Adrenal gland (tissue), 12 donors: ENCODE data around the gene TIMP3. TPM values are rescaled to one million over a fixed set of nuclear protein-coding genes. Genes with fewer than 3 reads are reported as not detected.

Source experiments
- DNase-seq, 7 donors: peaks; one replicate each; pipeline ENCODE4 v3.0.0-alpha.2; 2019 to 2020
- H3K27ac ChIP-seq, 5 donors: fragments of 200-600 bp; sonication (generic) in 4 of 5; 1 replicate in 3 of 5; 2 replicates in 2 of 5; pipeline versions ENCODE4 v1.5.1 to v1.8.0; 2016 to 2020; ENCODE audit warnings: mild to moderate bottlenecking in 1 of 5
- H3K27me3 ChIP-seq: fragments of 200-600 bp; 2 replicates; pipeline ENCODE4 v1.8.0; 2021
- H3K36me3 ChIP-seq, 2 donors: fragments of 200-600 bp; replicated peaks in 1 of 2; 1 replicate in 1 of 2; 2 replicates in 1 of 2; pipeline versions ENCODE4 v1.5.1 to v1.8.0; 2018 to 2022
- H3K4me1 ChIP-seq, 2 donors: fragments of 200-600 bp; replicated peaks in 1 of 2; 1 replicate in 1 of 2; 2 replicates in 1 of 2; pipeline versions ENCODE4 v1.5.1 to v1.8.0; 2018 to 2021
- H3K4me3 ChIP-seq, 4 donors: fragments of 200-600 bp; sonication (generic) in 3 of 4; one replicate each; pipeline ENCODE4 v1.5.1; 2016 to 2018
- H3K9me3 ChIP-seq, 3 donors: fragments of 200-600 bp; sonication (generic) in 1 of 3; replicated peaks in 1 of 3; 1 replicate in 2 of 3; 2 replicates in 1 of 3; pipeline versions ENCODE4 v1.5.1 to v1.8.0; 2016 to 2021
- CTCF ChIP-seq, 6 experiments: fragments of 450-650 bp in 4 of 6; fragments of 200-600 bp in 2 of 6; sonication (generic) in 1 of 6; IDR thresholded peaks; 1 replicate in 5 of 6; 2 replicates in 1 of 6; pipeline versions ENCODE4 v1.5.1 to v1.8.0; 2016 to 2021; ENCODE audit warnings: antibody characterized with exemption in 6 of 6, mild to moderate bottlenecking in 2 of 6, moderate library complexity in 1 of 6
- POLR2A ChIP-seq, 2 donors: fragments of 450-650 bp; IDR thresholded peaks; one replicate each; pipeline ENCODE4 v1.6.1; 2017; ENCODE audit warnings: antibody characterized with exemption in 2 of 2, mild to moderate bottlenecking in 2 of 2, moderate library complexity in 1 of 2
- WGBS, 4 donors: extraction: QIAGEN DNeasy Blood & Tissue Kit in 2 of 4; methylation state at CpG; one replicate each; pipeline versions ENCODE4 v1.1.5 to v1.1.7; 2013 to 2017; 5-methylcytosine and 5-hydroxymethylcytosine counted together
- intact Hi-C, 2 donors: fragments of 100-400 bp; cut with DNase I; formaldehyde crosslinking; loops; one replicate each; pipeline versions ENCODE4 v1.14.1 to v1.15.0; 2022 to 2023
- polyA plus RNA-seq, 3 donors: library from polyadenylated mRNA; stranded (reverse); fragments of 200-250 nt in 2 of 3; fragments of 350-450 nt in 1 of 3; fragmentation: Illumina TruSeq in 1 of 3; extraction: RNeasy Lipid Tissue Mini Kit (QIAGEN cat#74804) in 1 of 3; gene quantifications; one replicate each; pipeline ENCODE4 v1.2.3, GENCODE V29; 2013 to 2014
- total RNA-seq, 9 donors: library from RNA; depleted of rRNA in 4 of 9; stranded (reverse); fragments of >200 nt in 4 of 9; fragments of 120-200 nt in 1 of 9; fragmentation: NEBNext Ultra II Directional in 1 of 9; extraction: Animal tissue kit (Norgen Biotek cat#: 25700) in 1 of 9; gene quantifications; one replicate each; pipeline versions ENCODE4 v1.1.0 to v1.2.4, GENCODE V29; 2013 to 2023
- donor health status: healthy with polysubstance abuse.
- donor health status: Bipolar disorder and iron deficiency.
- donor health status: DM: yes; HTN: yes; CAD: no.
- donor health status: DM: no; HTN: no; CAD: no.
- donor health status: DM: no; HTN: no; CAD: no.
- donor health status: DM: yes; HTN: yes; CAD: no.

The TIMP3 gene
- total and polyA plus RNA-seq, 12 donors = 78.0 to 677 (median 334) TPM

GRCh38 chr22:32827049-32827602, 25.6 kb downstream of the TIMP3 start:
- Histone ChIP-seq H3K9me3 (no peaks in the 10 kb centered on the region), H3K36me3 (no peaks in the 10 kb centered on the region), H3K4me1 (peaks cover 18 to 79% of the 10 kb centered on the region in 2 donors), H3K27me3 (no peaks in the 10 kb centered on the region), H3K27ac (peak overlapping the region in 2 of 5 donors; percentile 62 to 78), H3K4me3 (no peak overlapping the region)
- 66 to 73% (median 70%) methylated on average over 7 of the region's 7 CpGs for WGBS, 4 donors
- intact Hi-C loops = no loop called here
- TF ChIP-seq POLR2A (IDR thresholded peaks at IDR 0.05) (no peak), CTCF (IDR thresholded peaks at IDR 0.05) (no peak)
- DNase-seq = no peak

- peaks cover 21 to 87% of the 10 kb centered on the region in 2 donors for H3K4me1 ChIP-seq
These were observed 26.6 kb downstream of the TIMP3 start for GRCh38 chr22:32828150-32828549.

DNA sequence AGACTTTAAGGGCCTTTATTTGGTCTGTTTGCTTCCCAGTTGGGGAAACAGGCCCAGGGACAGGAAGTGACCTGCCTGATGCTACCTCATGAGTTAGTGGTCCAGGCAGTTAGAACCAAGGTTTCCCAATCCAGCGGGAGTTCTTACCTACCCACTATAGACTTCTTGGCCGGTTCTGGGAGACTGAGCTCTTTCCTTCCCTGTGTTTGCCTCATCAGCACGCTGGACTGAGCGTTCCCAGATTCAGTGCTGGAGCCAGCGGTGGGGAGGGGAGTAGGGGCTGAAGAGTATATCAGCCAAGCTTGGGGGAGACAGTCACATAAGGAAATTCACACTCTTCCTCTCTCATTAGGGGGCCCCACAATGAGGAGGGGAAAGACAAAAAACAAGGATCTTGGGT, 27.1 kb downstream of the TIMP3 start:
- Histone ChIP-seq H3K4me3 (no peak overlapping the region), H3K27me3 (no peaks in the 10 kb centered on the region), H3K4me1 (peaks cover 21 to 89% of the 10 kb centered on the region in 2 donors), H3K36me3 (peaks cover 0 to 10% of the 10 kb centered on the region in 2 donors), H3K9me3 (no peaks in the 10 kb centered on the region), H3K27ac (peak overlapping the region in 2 of 5 donors; percentile 62 to 78)
- 64 to 80% (median 73%) methylated on average over 3 to 5 of the region's 5 CpGs for WGBS, 4 donors
- no peak for DNase-seq
- intact Hi-C loops = no loop called here
- TF ChIP-seq POLR2A (IDR thresholded peaks at IDR 0.05) (no peak), CTCF (IDR thresholded peaks at IDR 0.05) (no peak)

More at GRCh38 chr22:32828150-32828549, 26.6 kb downstream of the TIMP3 start:
- WGBS, 4 donors = 41 to 67% (median 56%) methylated on average over 2 of the region's 2 CpGs
- Histone ChIP-seq H3K4me3 (no peak overlapping the region), H3K36me3 (peaks cover 0 to 6% of the 10 kb centered on the region in 2 donors), H3K9me3 (no peaks in the 10 kb centered on the region), H3K27ac (peak overlapping the region in 2 of 5 donors; percentile 62 to 78), H3K27me3 (no peaks in the 10 kb centered on the region)
- TF ChIP-seq CTCF (IDR thresholded peaks at IDR 0.05) (no peak), POLR2A (IDR thresholded peaks at IDR 0.05) (no peak)
- no peak for DNase-seq
- intact Hi-C loops = no loop called here

DNA sequence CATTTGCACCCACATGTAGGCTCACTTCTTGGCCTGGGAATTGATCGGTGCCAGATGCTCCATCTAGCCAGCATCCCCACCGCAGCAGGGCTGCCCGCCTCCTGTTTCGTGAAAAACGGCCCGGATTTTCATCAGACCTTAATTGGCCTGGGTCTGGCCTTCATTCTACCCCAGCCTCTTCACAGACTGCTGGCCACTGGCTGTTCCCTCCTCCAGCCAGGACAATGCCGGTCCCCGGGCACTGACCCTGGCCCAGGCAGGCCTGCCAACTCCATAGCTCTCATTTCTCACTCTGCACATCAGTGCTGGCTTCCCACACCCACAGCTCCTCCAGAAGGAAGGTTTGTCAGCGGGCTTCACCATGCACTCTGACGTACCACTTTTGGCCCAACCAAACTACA, 27.9 kb downstream of the TIMP3 start:
- H3K27me3 ChIP-seq = no peaks in the 10 kb centered on the region
- TF ChIP-seq CTCF (IDR thresholded peaks at IDR 0.05) (no peak), POLR2A (IDR thresholded peaks at IDR 0.05) (no peak)
- WGBS, 4 donors = 62 to 73% (median 67%) methylated on average over 7 to 10 of the region's 10 CpGs
- H3K27ac ChIP-seq = peak overlapping the region in 3 of 5 donors; percentile 21 to 78 (median 62)
- no peaks in the 10 kb centered on the region for H3K9me3 ChIP-seq
- intact Hi-C loops = no loop called here
- H3K4me1 ChIP-seq = peaks cover 21 to 88% of the 10 kb centered on the region in 2 donors
- peaks cover 0 to 16% of the 10 kb centered on the region in 2 donors for H3K36me3 ChIP-seq
- H3K4me3 ChIP-seq = no peak overlapping the region
- DNase-seq = no peak
